Psoas muscle (tissue), 8 donors: ENCODE results near the gene LEFTY1. TPM values are rescaled to one million over a fixed set of nuclear protein-coding genes. Genes with fewer than 3 reads are reported as not detected.
"Not testable (repeated sequence)": the region's sequence is repeated elsewhere in the genome, so short reads cannot be mapped to it uniquely, and the experiment has no call there.

Experiments
- ATAC-seq, 4 donors: fragments of 200-7000 bp; cut with Tn5 transposase; one replicate each; pipeline ENCODE4 v1.9.1; 2020; ENCODE audit warnings: moderate library complexity in 3 of 4, mild to moderate bottlenecking in 2 of 4
- DNase-seq, 2 donors: peaks; one replicate each; pipeline ENCODE4 v3.0.0-alpha.2; 2020
- H3K27ac ChIP-seq: fragments of 200-600 bp; one replicate; pipeline ENCODE4 v1.8.0; 2022
- H3K27me3 ChIP-seq, 3 donors: fragments of 200-600 bp in 1 of 3; one replicate each; pipeline versions ENCODE4 v1.6.1 to v1.8.0; 2013 to 2022; ENCODE audit warnings: low read length in 2 of 3, mild to moderate bottlenecking in 2 of 3, moderate library complexity in 1 of 3; ENCODE audit not compliant: insufficient read depth in 3 of 3
- H3K36me3 ChIP-seq, 2 donors: fragments of 200-600 bp in 1 of 2; one replicate each; pipeline versions ENCODE4 v1.6.1 to v1.8.0; 2013 to 2022; ENCODE audit warnings: low read depth in 1 of 2, mild to moderate bottlenecking in 1 of 2, moderate library complexity in 1 of 2; ENCODE audit not compliant: insufficient read depth in 1 of 2
- H3K4me1 ChIP-seq: fragments of 200-600 bp; one replicate; pipeline ENCODE4 v1.8.0; 2022
- H3K4me3 ChIP-seq: fragments of 200-600 bp; one replicate; pipeline ENCODE4 v1.8.0; 2022; ENCODE audit warnings: mild to moderate bottlenecking
- H3K9me3 ChIP-seq: fragments of 200-600 bp; one replicate; pipeline ENCODE4 v1.8.0; 2022
- CTCF ChIP-seq: fragments of 200-600 bp; IDR thresholded peaks from one replicate; pipeline ENCODE4 v1.8.0; 2022; ENCODE audit warnings: antibody characterized with exemption
- WGBS, 3 donors: extraction: QIAGEN DNeasy Blood & Tissue Kit; methylation state at CpG; one replicate each; pipeline versions ENCODE4 v1.1.6 to v1.1.7; 2013; 5-methylcytosine and 5-hydroxymethylcytosine counted together
- intact Hi-C, 2 donors: fragments of 100-400 bp; cut with DNase I; formaldehyde crosslinking; loops; one replicate each; pipeline versions ENCODE4 v1.11.0 to v1.14.2; 2022
- polyA plus RNA-seq, 3 donors: library from polyadenylated mRNA; stranded (reverse); fragments of 200-250 nt; gene quantifications; one replicate each; pipeline ENCODE4 v1.2.3, GENCODE V29; 2013
- total RNA-seq, 4 donors: library from RNA; stranded (reverse); fragmentation: NEBNext Ultra II Directional in 2 of 4; extraction: Animal tissue kit (Norgen Biotek cat#: 25700) in 2 of 4; gene quantifications; one replicate each; pipeline versions ENCODE4 v1.2.1 to v1.2.4, GENCODE V29; 2021 to 2023
- donor health status: healthy with polysubstance abuse.
- donor health status: DM: no; HTN: no; CAD: no; lungs with moderate emphysema.
- donor health status: Bipolar disorder and iron deficiency.
- donor health status: healthy.
- donor health status: DM: yes; HTN: yes; CAD: no.
- donor health status: DM: no; HTN: no; CAD: no.
- donor health status: DM: no; HTN: no; CAD: no.
- donor health status: DM: yes; HTN: yes; CAD: no.

LEFTY1 gene
- total and polyA plus RNA-seq, 7 donors, result 0.08 to 0.26 (median 0.13) TPM; not detected in 4

GRCh38 chr1:225842074-225842473 lies 46.9 kb downstream of the LEFTY1 start:
- peaks cover 0 to 100% of the 10 kb centered on the region in 2 donors for H3K36me3 ChIP-seq
- 84 to 89% (median 85%) methylated on average over 10 to 12 of the region's 12 CpGs for WGBS, 3 donors
- no peak overlapping the region for H3K27ac ChIP-seq
- no peaks in the 10 kb centered on the region for H3K4me1 ChIP-seq
- intact Hi-C loops, result no loop called here
- TF ChIP-seq CTCF, result no peak
- H3K4me3 ChIP-seq, result no peak overlapping the region
- DNase-seq (no peak), ATAC-seq (no peak)
- H3K27me3 ChIP-seq, result no peaks in the 10 kb centered on the region
- H3K9me3 ChIP-seq, result no peaks in the 10 kb centered on the region

- Histone ChIP-seq H3K27me3 (no peaks in the 10 kb centered on the region), H3K27ac (no peak overlapping the region), H3K36me3 (peaks cover 0 to 97% of the 10 kb centered on the region in 2 donors), H3K4me3 (no peak overlapping the region), H3K4me1 (no peaks in the 10 kb centered on the region), H3K9me3 (no peaks in the 10 kb centered on the region)
- WGBS, 3 donors, result 84 to 93% (median 92%) methylated on average over 4 of the region's 4 CpGs
- DNase-seq, result no peak
- ATAC-seq, result no peak
- TF ChIP-seq CTCF, result no peak
- intact Hi-C loops, result no loop called here
These were observed 48.2 kb downstream of the LEFTY1 start for GRCh38 chr1:225840713-225841112.

GRCh38 chr1:225840223-225840610 lies 48.7 kb downstream of the LEFTY1 start:
- intact Hi-C loops, result no loop called here
- TF ChIP-seq CTCF, result no peak
- Histone ChIP-seq H3K27me3 (no peaks in the 10 kb centered on the region), H3K4me1 (no peaks in the 10 kb centered on the region), H3K4me3 (no peak overlapping the region), H3K9me3 (no peaks in the 10 kb centered on the region), H3K27ac (no peak overlapping the region), H3K36me3 (peaks cover 0 to 94% of the 10 kb centered on the region in 2 donors)
- ATAC-seq (no peak), DNase-seq (no peak)
- 67 to 89% (median 87%) methylated on average over 1 of the region's 1 CpG for WGBS, 3 donors

- 85 to 89% (median 86%) methylated on average over 14 of the region's 14 CpGs for WGBS, 3 donors
- H3K9me3 ChIP-seq, result no peaks in the 10 kb centered on the region
- H3K27me3 ChIP-seq, result no peaks in the 10 kb centered on the region
- no peak for TF ChIP-seq CTCF
- no peak for ATAC-seq
- H3K27ac ChIP-seq, result no peak overlapping the region
- H3K36me3 ChIP-seq, result peaks cover 0 to 80% of the 10 kb centered on the region in 2 donors
- peaks cover 7% of the 10 kb centered on the region for H3K4me1 ChIP-seq
- H3K4me3 ChIP-seq, result no peak overlapping the region
- DNase-seq, result peak in 1 of 2 donors; percentile 24
- intact Hi-C loops, result no loop called here
These were observed 50.2 kb downstream of the LEFTY1 start for GRCh38 chr1:225838793-225839192.

- H3K27ac ChIP-seq, ATAC-seq, H3K4me1 ChIP-seq, H3K27me3 ChIP-seq, H3K9me3 ChIP-seq, H3K4me3 ChIP-seq, intact Hi-C loops: not testable (repeated sequence)
- peaks cover 2 to 79% of the 10 kb centered on the region in 2 donors for H3K36me3 ChIP-seq
- 82 to 83% (median 83%) methylated on average over 4 of the region's 4 CpGs for WGBS, 3 donors
- peak in 1 of 2 donors; percentile 22 for DNase-seq
These were observed 52.6 kb downstream of the LEFTY1 start for GRCh38 chr1:225836296-225836695.

Other genes starting within 250 kb of the LEFTY1 start
- gene ENAH, start 236.0 kb downstream of the LEFTY1 start, total RNA-seq, result 100 to 1,000 TPM; 119 to 262 (median 177) TPM
- 10 to 100 TPM; 17.1 to 76.4 (median 38.8) TPM for gene ENAH, start 236.0 kb downstream of the LEFTY1 start, polyA plus RNA-seq
- 100 to 1,000 TPM; 137 to 199 (median 154) TPM for gene SRP9, start 111.3 kb downstream of the LEFTY1 start, total RNA-seq
- 100 to 1,000 TPM; 137 to 216 (median 143) TPM for gene SRP9, start 111.3 kb downstream of the LEFTY1 start, polyA plus RNA-seq
- gene EPHX1, start 79.0 kb downstream of the LEFTY1 start, total RNA-seq, result 100 to 1,000 TPM in 2 of 4 donors, 10 to 100 TPM in 2; 65.8 to 209 (median 98.1) TPM
- gene EPHX1, start 79.0 kb downstream of the LEFTY1 start, polyA plus RNA-seq, result 100 to 1,000 TPM in 1 of 3 donors, 10 to 100 TPM in 2; 19.4 to 118 (median 60.4) TPM
- 10 to 100 TPM; 12.7 to 17.9 (median 16.0) TPM for gene TMEM63A, start 6.8 kb downstream of the LEFTY1 start, total RNA-seq
- 10 to 100 TPM in 2 of 3 donors, 1 to 10 TPM in 1; 7.1 to 14.2 (median 11.4) TPM for gene TMEM63A, start 6.8 kb downstream of the LEFTY1 start, polyA plus RNA-seq
- gene PYCR2, start 35.1 kb upstream of the LEFTY1 start, total RNA-seq, result 10 to 100 TPM; 46.0 to 59.4 (median 53.7) TPM
- 10 to 100 TPM; 34.9 to 70.2 (median 41.4) TPM for gene PYCR2, start 35.1 kb upstream of the LEFTY1 start, polyA plus RNA-seq
- gene LEFTY2, start 52.1 kb upstream of the LEFTY1 start, total RNA-seq, result 1 to 10 TPM in 1 of 4 donors, under 1 TPM in 2, not detected in 1; 0.13 to 1.2 (median 0.42) TPM
- gene LEFTY2, start 52.1 kb upstream of the LEFTY1 start, polyA plus RNA-seq, result under 1 TPM in 2 of 3 donors, not detected in 1; 0.03 to 0.10 TPM
- gene SDE2, start 110.2 kb upstream of the LEFTY1 start, total RNA-seq, result 10 to 100 TPM; 17.4 to 27.7 (median 22.1) TPM
- 10 to 100 TPM in 1 of 3 donors, 1 to 10 TPM in 2; 8.1 to 19.5 (median 9.7) TPM for gene SDE2, start 110.2 kb upstream of the LEFTY1 start, polyA plus RNA-seq
- gene H3-3A, start 173.6 kb upstream of the LEFTY1 start, total RNA-seq, result 100 to 1,000 TPM; 187 to 284 (median 210) TPM
- 100 to 1,000 TPM; 210 to 222 (median 210) TPM for gene H3-3A, start 173.6 kb upstream of the LEFTY1 start, polyA plus RNA-seq